HepG2 (cell line): Measurements from ENCODE around the gene SLC11A1.

Experiments used
- CBFB ChIP-seq: sonication (generic); formaldehyde crosslinking; IDR thresholded peaks from 2 replicates; pipeline ENCODE4 v1.4.0; 2020; ENCODE audit warnings: missing genetic modification reagents
- POLR2A ChIP-seq, 2 experiments: IDR thresholded peaks; 2 replicates each; pipeline ENCODE4 v1.6.1; 2011; ENCODE audit warnings: low read depth in 2 of 2, low read length in 2 of 2, mild to moderate bottlenecking in 1 of 2, moderate library complexity in 1 of 2; ENCODE audit not compliant: insufficient read depth in 1 of 2
- SP140L ChIP-seq: sonication (generic); formaldehyde crosslinking; IDR thresholded peaks from 2 replicates; pipeline ENCODE4 v1.4.0; 2020; ENCODE audit warnings: missing genetic modification reagents, borderline replicate concordance
- ZNF704 ChIP-seq: sonication (generic); formaldehyde crosslinking; IDR thresholded peaks from 2 replicates; pipeline ENCODE4 v1.8.1; 2023; ENCODE audit warnings: mild to moderate bottlenecking, inconsistent platforms, moderate library complexity, missing genetic modification reagents, borderline replicate concordance

- no peak for TF ChIP-seq POLR2A (IDR thresholded peaks at IDR 0.05; ENCODE audit: insufficient read depth in 1 of 2, low read depth in 2 of 2, low read length in 2 of 2)
- no peak for TF ChIP-seq CBFB (CRISPR knock-in tag)
- no peak for TF ChIP-seq ZNF704 (CRISPR knock-in tag)
- TF ChIP-seq SP140L, result no peak
Measured at GRCh38 chr2:218392459-218392858, 10.4 kb downstream of the SLC11A1 start.
